SKM-1 treated with dmso at 0.1 percent for 144 hours (cell line): ENCODE data around the gene JAKMIP1.
"Not testable (repeated sequence)": the region's sequence is repeated elsewhere in the genome, so short reads cannot be mapped to it uniquely, and the experiment has no call there.

Experiments used
- DNase-seq: peaks from one replicate; lab custom pipeline; 2025; ENCODE audit not compliant: unreplicated experiment; lab: John Stamatoyannopoulos, UW

Gene JAKMIP1

GRCh38 chr4:6020613-6021012, 179.7 kb downstream of the JAKMIP1 start:
- no peak for DNase-seq

DNA sequence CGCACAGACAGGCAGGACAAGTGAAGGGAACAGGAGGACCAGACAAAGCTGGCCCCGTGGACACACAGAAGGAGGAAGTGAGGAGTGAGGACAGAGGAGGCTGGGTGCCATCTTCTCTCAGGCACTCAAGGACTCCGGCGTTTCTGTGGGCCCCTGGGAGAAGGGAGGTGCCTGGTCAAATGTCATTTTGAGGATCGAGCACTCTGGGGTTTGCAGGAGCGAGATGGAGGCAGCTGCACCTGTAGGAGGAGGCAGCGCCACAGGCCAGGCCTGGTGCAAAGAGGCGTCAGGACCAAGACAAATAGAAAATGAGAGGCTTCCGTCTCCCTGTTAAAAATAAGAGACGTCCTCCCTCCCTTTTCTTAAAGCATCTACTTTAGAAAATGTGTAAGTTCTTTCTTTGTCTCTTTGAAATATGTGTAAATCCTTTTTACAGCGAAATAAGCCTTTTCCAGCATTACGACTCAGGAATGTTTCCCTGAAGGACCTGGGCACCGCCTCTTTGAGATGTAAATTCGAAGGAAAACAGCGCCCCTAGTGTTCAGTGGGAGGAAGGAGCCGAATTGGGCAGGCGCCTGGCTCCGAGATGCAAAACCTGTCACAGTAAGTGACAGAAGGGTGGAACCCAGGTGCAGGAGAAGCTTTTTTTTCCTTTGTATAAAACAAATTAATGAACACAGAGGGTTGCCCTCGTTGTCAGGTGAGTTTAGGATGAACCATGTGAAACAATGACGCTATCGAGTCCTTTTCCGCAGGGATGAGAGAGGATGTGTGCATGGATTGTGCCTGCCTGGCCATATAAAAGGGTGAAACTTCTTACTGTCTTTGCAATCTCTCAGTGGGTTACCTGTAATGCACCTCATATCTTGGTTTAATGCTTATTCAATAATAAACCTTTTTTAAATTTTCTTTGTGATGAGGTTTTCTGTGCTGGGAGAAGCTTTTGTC, 180.8 kb downstream of the JAKMIP1 start:
- peak; percentile 53 for DNase-seq

DNA sequence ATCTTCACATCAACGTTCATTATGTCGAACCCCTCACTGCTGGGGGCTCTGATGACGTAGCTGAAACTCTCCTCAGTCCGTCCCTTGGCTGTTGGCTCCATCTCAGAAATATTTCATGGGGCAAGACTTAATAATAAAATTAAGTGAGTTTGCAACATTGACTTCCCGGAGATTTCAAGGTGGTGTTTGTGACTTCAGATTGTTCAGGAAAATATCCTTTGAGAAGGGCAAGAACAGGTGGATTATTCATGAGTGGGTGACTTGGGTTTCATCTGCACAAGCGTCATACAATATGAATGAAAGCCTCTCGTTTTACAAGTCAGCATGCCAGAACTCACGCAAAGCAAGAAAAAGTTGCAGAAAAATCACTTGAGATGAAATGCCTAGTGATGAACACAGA, 182.0 kb downstream of the JAKMIP1 start, which contains the start of gene C4orf50:
Gene C4orf50, minus strand, starts transcription at position 101 of the 400 bp plus-strand sequence.
- DNase-seq = no peak

DNA sequence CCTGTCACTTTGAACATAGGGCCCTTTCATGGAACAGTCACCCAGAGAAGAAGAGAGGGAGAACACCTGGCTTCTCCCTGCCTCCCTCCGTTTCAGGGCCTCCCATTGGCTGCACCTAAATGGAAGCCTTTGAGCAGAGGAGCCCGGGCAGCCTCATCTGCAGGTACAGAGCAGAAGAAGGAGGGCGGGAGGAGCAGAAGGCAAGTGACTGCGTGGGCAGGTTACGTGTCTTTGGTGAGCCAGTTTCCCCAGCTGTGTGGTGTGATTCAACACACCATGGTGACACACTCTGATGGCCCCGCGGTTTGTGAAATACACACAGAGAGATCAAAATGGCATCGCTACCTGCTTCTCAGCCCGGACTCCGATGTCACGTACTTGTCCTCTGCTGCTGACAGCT, 182.5 kb downstream of the JAKMIP1 start:
- DNase-seq = no peak

GRCh38 chr4:6017030-6017429, 183.3 kb downstream of the JAKMIP1 start:
- DNase-seq = no peak

DNA sequence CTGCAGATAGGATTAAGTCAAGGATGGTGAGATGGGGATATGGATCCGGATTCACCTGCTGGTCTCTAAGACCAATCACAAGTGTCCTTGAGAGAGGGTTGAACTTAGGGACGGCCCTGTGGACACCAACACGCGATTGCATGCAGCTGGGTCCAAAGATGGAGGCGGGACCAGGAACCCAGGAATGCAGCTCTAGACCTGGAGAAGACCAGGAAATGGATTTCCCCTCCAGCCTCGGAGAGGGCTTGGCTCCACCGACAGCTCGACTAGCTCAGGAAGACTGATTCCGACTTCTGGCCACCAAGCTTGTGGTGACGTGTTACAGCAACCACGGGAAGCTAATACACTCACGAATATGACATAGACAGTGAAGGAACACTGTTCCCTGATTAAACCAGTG, 186.8 kb downstream of the JAKMIP1 start:
- no peak for DNase-seq

- DNase-seq = no peak
Measured at GRCh38 chr4:6012200-6012599, 188.1 kb downstream of the JAKMIP1 start.

- no peak for DNase-seq
Measured at GRCh38 chr4:6011686-6012085, 188.7 kb downstream of the JAKMIP1 start.

- DNase-seq = no peak
Measured at GRCh38 chr4:6011271-6011671, 189.1 kb downstream of the JAKMIP1 start.

DNA sequence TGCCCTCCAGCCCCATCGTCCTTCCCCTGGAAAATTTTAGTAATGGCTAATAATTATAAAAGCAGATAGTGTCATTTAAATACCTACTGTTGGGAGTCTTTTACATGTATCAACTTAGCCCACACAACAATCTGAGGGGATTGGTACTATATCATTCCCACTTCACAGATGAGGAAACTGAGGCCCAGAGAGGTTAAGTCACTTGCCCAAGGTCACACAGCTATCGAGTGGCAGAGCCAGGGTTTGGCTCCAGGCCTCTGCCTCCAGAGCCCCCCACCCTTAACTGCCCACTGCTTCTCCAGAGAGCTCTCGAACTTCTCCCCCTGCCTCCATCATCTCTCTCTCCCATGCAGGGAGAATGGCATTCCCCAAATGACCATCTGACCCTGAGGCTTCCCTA, 189.6 kb downstream of the JAKMIP1 start:
- DNase-seq = no peak

GRCh38 chr4:6009452-6009851, 190.9 kb downstream of the JAKMIP1 start:
- DNase-seq = no peak

DNA sequence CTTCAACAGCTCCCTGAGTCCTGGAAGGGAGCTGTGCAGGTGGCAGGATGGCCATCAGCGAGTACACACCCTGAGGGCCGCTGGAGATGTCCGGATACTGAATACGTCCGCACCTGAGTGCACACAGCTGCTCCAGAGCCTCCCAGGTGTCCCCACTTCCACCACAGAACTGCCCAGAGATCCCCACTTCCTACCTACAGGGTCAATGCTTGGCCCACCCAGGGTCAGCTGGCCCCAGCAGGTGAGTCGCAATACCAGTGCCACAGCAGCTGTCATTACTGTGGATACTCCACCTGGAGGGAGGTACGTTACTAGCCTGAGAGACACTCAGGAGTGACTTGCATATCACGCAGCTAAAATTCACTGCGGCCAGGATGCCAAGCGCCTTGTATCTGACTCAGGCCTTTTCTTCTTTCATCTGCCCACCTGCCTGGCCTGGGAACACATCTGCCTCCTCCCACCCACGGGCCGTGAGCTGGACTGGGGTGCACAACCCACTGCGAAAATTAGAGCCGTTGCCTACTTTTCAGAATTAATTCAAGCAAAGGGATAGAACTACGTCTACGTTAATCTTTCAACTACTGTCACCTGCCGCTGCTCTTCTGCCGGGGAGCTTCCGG, 191.5 kb downstream of the JAKMIP1 start:
- no peak for DNase-seq

GRCh38 chr4:6008092-6008551, 192.2 kb downstream of the JAKMIP1 start:
- DNase-seq = no peak

- no peak for DNase-seq
Measured at GRCh38 chr4:6005175-6005574, 195.2 kb downstream of the JAKMIP1 start.

DNA sequence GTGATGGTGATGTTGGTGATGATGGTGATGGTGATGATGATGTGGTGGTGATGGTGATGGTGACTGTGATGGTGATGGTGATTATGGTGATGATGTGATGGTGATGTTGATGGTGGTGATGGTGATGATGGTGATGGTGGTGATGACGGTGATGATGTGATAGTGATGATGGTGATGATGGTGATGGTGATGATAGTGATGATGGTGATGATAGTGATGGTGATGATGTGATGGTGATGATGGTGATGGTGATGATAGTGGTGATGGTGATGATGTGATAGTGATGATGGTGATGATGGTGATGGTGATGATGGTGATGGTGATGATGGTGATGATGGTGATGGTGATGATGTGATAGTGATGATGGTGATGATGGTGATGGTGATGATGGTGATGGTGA, 196.9 kb downstream of the JAKMIP1 start:
- not testable (repeated sequence) for DNase-seq

GRCh38 chr4:6002926-6003325, 197.4 kb downstream of the JAKMIP1 start:
- no peak for DNase-seq

- no peak for DNase-seq
Measured at GRCh38 chr4:6002492-6002833, 197.9 kb downstream of the JAKMIP1 start.

GRCh38 chr4:6001680-6002491, 198.5 kb downstream of the JAKMIP1 start:
- no peak for DNase-seq

DNA sequence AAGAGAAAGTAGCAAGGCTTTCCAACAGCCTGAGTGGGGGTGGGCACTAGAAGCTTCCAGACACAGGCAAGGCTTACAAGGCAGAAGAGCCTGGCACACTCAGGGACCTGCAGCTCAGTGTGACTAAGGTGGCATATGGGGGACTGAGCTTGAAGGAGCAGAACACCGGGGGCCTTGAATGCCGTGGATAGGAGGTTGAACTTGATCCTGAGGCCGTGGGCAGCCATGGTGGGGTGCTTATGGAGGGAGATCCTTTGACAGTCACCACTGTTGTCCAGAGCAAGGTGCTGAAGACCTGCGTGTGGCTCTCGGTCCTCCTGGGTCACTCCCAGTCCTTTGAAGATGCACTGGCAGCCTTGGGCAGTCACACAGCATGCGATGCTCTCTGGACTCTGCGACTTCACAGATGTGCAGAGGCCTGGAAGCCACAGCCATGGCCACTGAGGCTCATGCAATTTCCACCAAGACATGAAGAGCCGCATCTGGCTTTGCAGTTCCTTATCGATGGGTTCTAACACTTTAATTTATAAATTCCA, 200.5 kb downstream of the JAKMIP1 start:
- no peak for DNase-seq

GRCh38 chr4:5999356-5999755, 201.0 kb downstream of the JAKMIP1 start:
- no peak for DNase-seq

DNA sequence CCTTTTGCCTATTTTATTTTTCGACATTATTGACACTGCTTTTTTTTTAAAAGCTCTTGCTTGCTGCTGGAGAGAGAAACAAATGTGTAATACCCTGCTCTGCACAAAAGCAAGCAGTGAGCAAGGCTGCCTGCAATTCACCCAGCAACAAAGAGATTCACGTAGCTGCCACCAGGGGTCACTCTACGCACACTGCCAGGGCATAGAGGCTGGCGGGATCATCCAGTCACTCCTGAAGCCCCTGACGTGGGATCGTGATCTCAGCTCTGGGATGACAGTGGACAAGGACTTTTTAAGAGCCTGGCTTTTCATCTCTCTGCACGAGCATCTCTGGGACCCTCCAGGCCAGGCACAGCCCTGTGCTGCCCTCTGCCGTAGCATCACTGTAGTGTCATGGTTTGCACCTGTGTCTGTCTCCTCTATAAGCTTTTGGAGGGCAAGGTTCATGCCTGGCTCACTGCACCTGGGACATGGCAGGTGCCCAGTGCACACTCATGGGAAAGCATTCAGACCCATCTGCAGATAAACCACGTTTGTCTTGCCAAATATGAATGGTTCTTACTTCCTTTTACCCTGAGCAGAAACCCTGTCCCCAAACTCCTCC, 201.9 kb downstream of the JAKMIP1 start:
- peak; percentile 55 for DNase-seq
